Skeletal muscle tissue (tissue), 4 donors: Measurements from ENCODE around the gene UBAC1. TPM values are rescaled to one million over a fixed set of nuclear protein-coding genes. Genes with fewer than 3 reads are reported as not detected.
"Not testable (repeated sequence)": the region's sequence is repeated elsewhere in the genome, so short reads cannot be mapped to it uniquely, and the experiment has no call there.

Source experiments
- H3K27ac ChIP-seq: one replicate; pipeline ENCODE4 v1.7.0; 2013; ENCODE audit warnings: mild to moderate bottlenecking, low read depth, low read length, inconsistent platforms
- H3K27me3 ChIP-seq, 3 donors: one replicate each; pipeline ENCODE4 v1.7.0; 2013; ENCODE audit warnings: low read length in 3 of 3; ENCODE audit not compliant: control insufficient read depth in 3 of 3, insufficient read depth in 3 of 3
- H3K36me3 ChIP-seq, 3 donors: one replicate each; pipeline ENCODE4 v1.7.0; 2013; ENCODE audit warnings: low read length in 3 of 3; ENCODE audit not compliant: control insufficient read depth in 3 of 3, insufficient read depth in 3 of 3
- H3K4me1 ChIP-seq, 3 donors: one replicate each; pipeline ENCODE4 v1.7.0; 2013; ENCODE audit warnings: low read length in 3 of 3, mild to moderate bottlenecking in 3 of 3; ENCODE audit not compliant: control insufficient read depth in 3 of 3, insufficient read depth in 3 of 3
- H3K4me3 ChIP-seq, 3 donors: one replicate each; pipeline ENCODE4 v1.7.0; 2013; ENCODE audit warnings: low read length in 3 of 3
- H3K9ac ChIP-seq, 3 donors: one replicate each; pipeline ENCODE4 v1.7.0; 2013; ENCODE audit warnings: low read length in 3 of 3, mild to moderate bottlenecking in 3 of 3, moderate library complexity in 2 of 3, low read depth in 1 of 3
- H3K9me3 ChIP-seq, 3 donors: one replicate each; pipeline ENCODE4 v1.7.0; 2013; ENCODE audit warnings: low read length in 3 of 3; ENCODE audit not compliant: control insufficient read depth in 3 of 3
- total RNA-seq: library from RNA; depleted of rRNA; stranded (reverse); fragments of >200 nt; gene quantifications from one replicate; pipeline ENCODE4 v1.2.3, GENCODE V29; 2014
- donor health status: Osteomylitis.

UBAC1 gene
- total RNA-seq, 1 donor from 2014 or later, result 37.6 TPM

DNA sequence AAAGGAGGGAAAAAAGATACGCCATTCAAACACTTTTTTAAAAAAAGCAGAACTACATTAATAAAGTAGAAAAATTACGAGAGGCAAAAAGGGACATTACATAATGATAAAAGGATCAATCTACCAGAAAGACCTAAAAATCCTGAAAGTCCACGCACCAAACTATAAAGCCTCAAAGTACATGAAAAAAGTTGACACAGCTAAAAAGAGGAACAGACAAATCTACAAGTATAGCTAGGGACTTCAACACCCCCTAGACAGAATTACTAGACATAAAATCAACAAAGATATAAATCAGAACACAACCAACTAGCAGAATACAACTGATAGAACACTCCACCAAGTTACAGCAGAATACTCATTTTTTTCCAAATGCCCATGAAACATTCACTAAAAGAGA, 65.0 kb downstream of the UBAC1 start:
- Histone ChIP-seq H3K9me3 (peaks cover 0 to 2% (median 0%) of the 10 kb centered on the region in 3 donors), H3K27ac (no peak overlapping the region), H3K4me3 (no peak overlapping the region), H3K4me1 (peaks cover 4 to 28% (median 20%) of the 10 kb centered on the region in 3 donors), H3K36me3 (no peaks in the 10 kb centered on the region), H3K9ac (no peak overlapping the region), H3K27me3 (no peaks in the 10 kb centered on the region)

DNA sequence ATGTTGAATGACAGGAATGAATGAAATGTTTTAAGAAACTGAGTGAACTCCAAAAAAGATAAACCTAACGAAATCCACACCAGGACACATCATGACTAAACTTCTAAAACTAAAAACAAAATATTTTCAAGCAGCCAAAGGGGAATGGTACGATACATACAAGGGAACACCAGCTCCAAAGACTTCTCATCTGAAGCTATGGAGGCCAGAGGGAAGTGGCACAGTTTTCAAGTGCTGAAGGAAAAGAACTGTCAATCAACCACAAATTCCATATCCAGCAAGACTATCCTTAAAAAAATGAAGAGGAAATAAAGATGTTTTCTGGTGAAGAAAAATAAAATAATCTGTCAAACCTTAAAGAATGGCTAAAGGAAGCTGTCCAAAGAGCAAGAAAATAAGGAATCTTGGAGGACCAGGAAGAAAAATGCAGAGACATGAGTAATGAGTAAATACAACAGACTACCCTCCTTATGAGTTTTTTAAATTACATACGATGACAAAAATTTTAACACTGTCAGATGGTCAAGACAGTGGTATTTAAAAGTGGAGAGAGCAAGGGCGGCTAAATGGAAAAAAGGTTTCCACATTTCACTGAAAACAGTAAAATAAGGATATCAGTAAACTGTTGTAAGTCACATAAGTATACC, 65.8 kb downstream of the UBAC1 start:
- H3K27ac ChIP-seq, result no peak overlapping the region
- H3K4me3 ChIP-seq, result no peak overlapping the region
- H3K27me3 ChIP-seq, result no peaks in the 10 kb centered on the region
- H3K4me1 ChIP-seq, result peaks cover 4 to 32% (median 26%) of the 10 kb centered on the region in 3 donors
- no peaks in the 10 kb centered on the region for H3K36me3 ChIP-seq
- H3K9ac ChIP-seq, result no peak overlapping the region
- peaks cover 0 to 2% (median 0%) of the 10 kb centered on the region in 3 donors for H3K9me3 ChIP-seq

DNA sequence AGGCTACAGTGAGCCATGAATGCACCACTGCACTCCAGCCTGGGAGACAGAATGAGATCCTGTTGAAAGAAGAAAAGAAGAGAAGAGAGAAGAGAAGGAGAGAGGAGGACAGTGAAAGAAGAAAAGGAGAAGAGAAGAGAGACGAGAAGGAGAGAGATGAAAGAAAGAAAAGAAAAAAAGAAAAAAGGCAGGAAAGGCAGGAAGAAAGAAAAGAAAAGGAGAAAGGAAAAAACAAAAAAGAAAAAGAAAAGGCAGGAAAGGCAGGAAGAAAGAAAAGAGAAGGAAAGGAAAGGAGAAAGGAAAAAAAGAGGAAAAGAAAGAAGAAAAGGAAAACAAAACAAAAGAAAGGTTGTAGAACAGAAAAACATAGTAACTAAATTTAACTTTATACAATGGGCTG, 68.1 kb downstream of the UBAC1 start:
- Histone ChIP-seq H3K9ac (no peak overlapping the region), H3K9me3 (no peaks in the 10 kb centered on the region), H3K36me3 (no peaks in the 10 kb centered on the region), H3K27ac (no peak overlapping the region), H3K4me3 (no peak overlapping the region), H3K27me3 (no peaks in the 10 kb centered on the region), H3K4me1 (peaks cover 15 to 45% (median 40%) of the 10 kb centered on the region in 3 donors)

DNA sequence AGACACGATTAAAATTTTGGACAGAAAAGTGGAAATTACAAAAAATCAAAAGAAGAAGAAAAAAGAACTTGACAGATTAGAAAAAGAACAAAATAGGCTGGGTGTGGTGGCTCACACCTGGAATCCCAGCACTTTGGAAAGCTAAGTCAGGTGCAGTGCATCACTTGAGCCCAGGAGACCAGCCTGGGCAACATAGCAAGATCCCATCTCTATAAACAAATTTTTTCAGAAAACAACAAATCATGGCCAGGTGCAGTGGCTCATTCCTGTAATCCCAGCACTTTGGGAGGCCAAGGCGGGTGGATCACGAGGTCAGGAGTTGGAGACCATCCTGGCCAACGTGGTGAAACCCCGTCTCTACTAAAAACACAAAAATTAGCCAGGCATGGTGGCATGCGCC, 68.8 kb downstream of the UBAC1 start:
- H3K27me3 ChIP-seq, H3K27ac ChIP-seq, H3K9me3 ChIP-seq, H3K9ac ChIP-seq, H3K4me3 ChIP-seq, H3K36me3 ChIP-seq: not testable (repeated sequence)
- H3K4me1 ChIP-seq, result peaks cover 23 to 53% (median 48%) of the 10 kb centered on the region in 3 donors

DNA sequence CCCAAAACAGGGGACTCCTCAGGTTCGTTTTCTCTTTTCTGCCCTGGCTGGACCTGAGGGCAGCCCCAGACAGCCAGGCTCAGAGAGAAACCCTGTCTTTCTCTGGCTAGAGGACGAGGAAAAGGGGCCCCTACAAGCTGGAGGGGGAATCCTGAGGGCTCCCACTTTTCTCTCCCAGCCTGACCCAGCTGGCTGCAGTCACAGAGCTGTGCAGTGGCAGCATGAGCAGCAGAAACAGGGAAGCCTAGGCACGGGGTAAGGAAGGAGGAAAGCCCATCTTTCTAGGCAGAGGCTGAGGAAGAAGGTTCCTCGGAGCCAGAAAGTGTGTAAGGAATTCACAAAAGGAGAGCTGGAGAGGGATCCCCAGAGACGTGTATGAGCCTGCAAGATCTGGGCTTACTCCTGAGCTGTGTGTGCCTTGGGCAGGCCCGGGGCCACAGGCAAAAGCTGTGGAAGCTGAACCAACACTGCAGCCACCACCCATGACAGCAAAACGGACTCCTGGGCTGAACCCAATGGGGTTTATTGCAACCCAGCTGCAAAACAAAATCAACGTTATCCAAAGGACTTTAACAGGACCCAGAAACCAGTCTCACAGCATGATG, 70.0 kb downstream of the UBAC1 start:
- Histone ChIP-seq H3K36me3 (no peaks in the 10 kb centered on the region), H3K4me1 (peaks cover 35 to 65% (median 60%) of the 10 kb centered on the region in 3 donors), H3K9me3 (no peaks in the 10 kb centered on the region), H3K4me3 (no peak overlapping the region), H3K27ac (no peak overlapping the region), H3K9ac (peak overlapping the region in 1 of 3 donors; percentile 33), H3K27me3 (no peaks in the 10 kb centered on the region)

DNA sequence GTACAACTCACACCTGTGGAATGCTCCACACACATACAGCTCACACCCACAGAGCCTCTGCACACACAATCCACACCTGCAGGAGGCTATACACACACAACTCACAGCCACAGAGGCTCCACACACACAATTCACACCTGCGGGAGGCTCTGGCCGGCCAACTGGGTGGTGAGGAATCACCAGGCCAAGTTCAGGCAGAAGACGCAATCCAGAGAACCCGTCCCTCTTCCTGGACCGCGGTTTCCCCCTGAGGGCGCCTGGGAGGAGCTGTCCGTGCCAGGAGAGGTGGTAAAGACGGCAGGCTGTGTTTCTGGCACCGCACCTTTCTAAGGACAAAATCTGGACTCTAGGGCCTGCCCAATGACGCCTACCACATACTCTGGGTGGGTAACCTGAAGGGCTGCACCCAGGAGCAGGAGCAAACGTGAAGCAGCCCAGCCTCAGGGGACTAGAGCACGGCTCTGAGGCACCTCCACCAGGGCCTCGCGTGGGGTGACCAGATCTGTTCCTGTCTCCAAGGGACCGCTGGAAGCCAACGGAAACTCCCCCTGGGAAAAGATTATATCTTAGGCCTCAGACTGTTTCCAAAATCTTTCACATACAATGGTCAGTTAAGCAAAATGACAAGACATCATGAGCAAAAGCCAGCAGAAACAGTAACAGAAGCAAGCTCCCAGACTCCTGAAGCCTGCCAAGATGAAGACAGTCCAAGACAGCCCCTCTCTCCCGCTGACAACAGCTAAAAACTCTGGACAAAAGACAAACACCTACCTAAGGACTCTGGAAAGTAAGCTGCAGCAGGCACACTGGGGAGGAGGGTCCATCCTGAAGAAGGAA, 70.8 kb downstream of the UBAC1 start:
- no peaks in the 10 kb centered on the region for H3K9me3 ChIP-seq
- no peak overlapping the region for H3K4me3 ChIP-seq
- peaks cover 36 to 71% (median 62%) of the 10 kb centered on the region in 3 donors for H3K4me1 ChIP-seq
- no peak overlapping the region for H3K27ac ChIP-seq
- H3K27me3 ChIP-seq, result no peaks in the 10 kb centered on the region
- H3K36me3 ChIP-seq, result no peaks in the 10 kb centered on the region
- peak overlapping the region in 1 of 3 donors; percentile 33 for H3K9ac ChIP-seq

DNA sequence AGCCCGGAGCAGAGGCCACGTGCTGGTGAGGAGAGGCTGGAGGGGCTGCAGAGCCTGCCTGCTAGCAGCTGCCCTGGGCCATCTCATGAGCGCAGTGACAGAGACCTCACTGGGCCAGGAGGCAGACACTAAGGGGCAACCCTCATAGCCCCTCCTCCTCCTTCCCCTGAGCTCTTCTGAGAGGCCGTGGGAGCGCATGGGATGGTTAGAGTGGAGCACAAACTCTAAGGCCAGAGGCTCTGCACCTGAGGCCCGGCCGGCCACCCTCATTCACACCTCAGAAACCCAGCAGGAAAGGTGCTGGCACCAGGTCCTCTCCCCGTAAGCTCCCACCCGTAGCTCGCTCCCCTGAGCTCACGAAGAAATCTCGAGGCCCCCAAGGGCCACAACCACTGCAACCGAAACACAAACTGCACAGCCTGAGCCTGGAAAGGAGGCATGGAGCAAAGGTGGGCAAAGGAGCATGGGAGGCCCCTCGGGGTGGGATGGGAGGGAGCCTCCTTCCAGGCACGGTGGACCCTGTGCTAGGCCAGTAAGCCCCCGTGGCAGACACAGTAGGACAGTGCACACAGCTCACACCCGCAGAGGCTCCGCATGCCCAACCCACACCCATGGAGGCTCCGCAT, 71.5 kb downstream of the UBAC1 start:
- H3K4me3 ChIP-seq, result no peak overlapping the region
- H3K27me3 ChIP-seq, result no peaks in the 10 kb centered on the region
- H3K36me3 ChIP-seq, result no peaks in the 10 kb centered on the region
- no peak overlapping the region for H3K27ac ChIP-seq
- no peaks in the 10 kb centered on the region for H3K9me3 ChIP-seq
- peaks cover 36 to 78% (median 70%) of the 10 kb centered on the region in 3 donors for H3K4me1 ChIP-seq
- H3K9ac ChIP-seq, result peak overlapping the region in 1 of 3 donors; percentile 8

DNA sequence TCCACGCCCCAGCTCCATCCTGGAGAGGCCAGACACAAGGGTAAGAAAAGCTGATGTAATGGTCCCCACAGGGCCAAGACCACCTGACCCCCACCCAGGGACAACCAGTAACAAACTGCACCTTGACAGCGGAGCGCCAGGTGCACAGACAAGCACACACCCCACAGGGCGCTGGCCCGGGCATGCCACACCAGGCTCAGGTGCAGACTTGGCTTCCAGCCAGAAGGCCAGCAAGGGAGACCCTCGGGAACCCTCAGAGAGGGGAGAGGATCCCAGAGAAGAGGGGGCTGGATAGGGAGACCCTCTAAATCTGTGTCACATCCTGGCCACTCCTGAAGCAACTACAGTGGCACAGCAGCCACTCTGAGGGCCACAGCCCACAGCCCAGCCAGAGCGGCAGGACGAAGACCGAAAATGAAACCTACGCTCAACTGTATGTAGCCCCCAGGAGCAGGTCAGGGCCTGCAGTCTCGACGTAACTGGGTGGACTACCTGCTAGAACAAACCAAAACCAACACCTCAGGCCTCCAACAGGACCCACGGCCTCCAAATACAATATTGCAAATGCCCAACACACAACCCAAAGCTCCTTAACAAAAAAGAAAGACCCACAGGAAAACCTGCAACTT, 72.3 kb downstream of the UBAC1 start:
- Histone ChIP-seq H3K36me3 (no peaks in the 10 kb centered on the region), H3K4me1 (peaks cover 32 to 79% (median 72%) of the 10 kb centered on the region in 3 donors), H3K9ac (peak overlapping the region in 1 of 3 donors; percentile 62), H3K9me3 (no peaks in the 10 kb centered on the region), H3K4me3 (no peak overlapping the region), H3K27me3 (no peaks in the 10 kb centered on the region), H3K27ac (no peak overlapping the region)

DNA sequence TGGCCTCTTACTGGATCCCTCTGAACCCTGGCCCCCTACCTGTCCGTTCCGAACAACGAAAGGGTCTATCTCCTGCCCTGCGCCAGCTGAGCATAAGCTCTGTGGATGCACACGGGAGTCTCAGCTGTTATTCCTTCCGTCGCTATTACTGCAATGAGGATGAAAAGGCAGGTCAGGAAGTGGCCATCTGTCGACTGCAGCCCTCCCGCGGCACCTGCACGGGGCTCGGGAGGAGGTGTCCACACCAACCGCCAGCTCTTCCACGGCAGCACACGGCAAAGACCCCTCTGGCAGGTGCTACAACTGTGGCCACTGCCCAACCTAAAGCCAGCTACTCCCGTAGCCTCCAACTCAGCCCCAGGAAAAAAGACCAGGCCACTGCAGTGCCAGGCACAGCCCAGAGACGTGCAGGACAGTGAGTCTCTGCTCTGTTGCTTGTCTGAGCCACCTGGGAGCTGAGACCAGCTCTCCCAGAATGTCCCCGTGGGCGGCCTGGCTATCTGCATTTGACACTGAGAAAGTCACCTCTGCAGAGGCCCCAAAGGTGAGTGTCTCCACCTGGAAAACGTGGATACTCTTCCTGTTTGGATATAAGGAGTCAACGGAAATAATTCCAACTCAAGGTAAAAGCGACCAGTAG, 72.9 kb downstream of the UBAC1 start:
- H3K36me3 ChIP-seq, result no peaks in the 10 kb centered on the region
- no peaks in the 10 kb centered on the region for H3K9me3 ChIP-seq
- no peaks in the 10 kb centered on the region for H3K27me3 ChIP-seq
- no peak overlapping the region for H3K4me3 ChIP-seq
- H3K4me1 ChIP-seq, result peaks cover 32 to 80% (median 74%) of the 10 kb centered on the region in 3 donors
- H3K27ac ChIP-seq, result peak overlapping the region; percentile 38
- peak overlapping the region in 1 of 3 donors; percentile 62 for H3K9ac ChIP-seq
